ENCODE results near the gene DGCR6.
"Not testable (repeated sequence)": the region's sequence is repeated elsewhere in the genome, so short reads cannot be mapped to it uniquely, and the experiment has no call there.

DNA sequence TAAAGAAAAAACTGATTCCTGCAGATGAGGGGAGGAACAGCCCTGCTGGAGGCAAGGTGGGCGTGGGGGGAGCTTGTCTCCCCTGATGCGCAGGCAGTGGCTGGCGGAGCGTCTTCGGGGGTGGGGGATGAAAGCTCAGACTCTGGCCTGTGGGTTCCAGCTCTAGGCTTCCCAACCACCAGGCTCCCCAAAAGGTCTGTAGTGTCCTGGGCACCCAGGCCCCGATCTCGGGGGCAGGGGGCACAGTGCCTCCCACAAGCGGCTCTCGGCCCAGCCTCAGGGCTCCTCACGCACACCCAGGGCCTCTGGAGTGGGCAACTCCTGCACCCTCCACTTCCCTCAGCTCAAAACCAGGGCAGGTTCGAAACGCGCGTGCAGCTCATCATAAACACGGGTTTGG lies 50.8 kb downstream of the DGCR6 start:
- TF ChIP-seq, protein P1, sequence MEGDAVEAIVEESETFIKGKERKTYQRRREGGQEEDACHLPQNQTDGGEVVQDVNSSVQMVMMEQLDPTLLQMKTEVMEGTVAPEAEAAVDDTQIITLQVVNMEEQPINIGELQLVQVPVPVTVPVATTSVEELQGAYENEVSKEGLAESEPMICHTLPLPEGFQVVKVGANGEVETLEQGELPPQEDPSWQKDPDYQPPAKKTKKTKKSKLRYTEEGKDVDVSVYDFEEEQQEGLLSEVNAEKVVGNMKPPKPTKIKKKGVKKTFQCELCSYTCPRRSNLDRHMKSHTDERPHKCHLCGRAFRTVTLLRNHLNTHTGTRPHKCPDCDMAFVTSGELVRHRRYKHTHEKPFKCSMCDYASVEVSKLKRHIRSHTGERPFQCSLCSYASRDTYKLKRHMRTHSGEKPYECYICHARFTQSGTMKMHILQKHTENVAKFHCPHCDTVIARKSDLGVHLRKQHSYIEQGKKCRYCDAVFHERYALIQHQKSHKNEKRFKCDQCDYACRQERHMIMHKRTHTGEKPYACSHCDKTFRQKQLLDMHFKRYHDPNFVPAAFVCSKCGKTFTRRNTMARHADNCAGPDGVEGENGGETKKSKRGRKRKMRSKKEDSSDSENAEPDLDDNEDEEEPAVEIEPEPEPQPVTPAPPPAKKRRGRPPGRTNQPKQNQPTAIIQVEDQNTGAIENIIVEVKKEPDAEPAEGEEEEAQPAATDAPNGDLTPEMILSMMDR (IDR thresholded peaks at IDR 0.05) = not testable (repeated sequence)
- not testable (repeated sequence) for TF ChIP-seq POLR2A (IDR thresholded peaks at IDR 0.05)
